Astrocyte (in vitro differentiated cells and primary cell): ENCODE data around the gene POU2F3. TPM values are rescaled to one million over a fixed set of nuclear protein-coding genes. Genes with fewer than 3 reads are reported as not detected.

Experiments used
- DNase-seq: peaks from one replicate; pipeline ENCODE4 v3.0.0-alpha.2; 2010; ENCODE audit warnings: low read depth
- FAIRE-seq: peaks from 2 replicates; lab custom pipeline; 2011; peaks lifted over from hg19 to GRCh38; lab: Jason Lieb, UNC
- H2AFZ ChIP-seq: 2 replicates; pipeline ENCODE4 v1.6.0; 2012; ENCODE audit warnings: low read depth, low read length, inconsistent platforms
- H3K27ac ChIP-seq: 2 replicates; pipeline ENCODE4 v1.5.1; 2011; ENCODE audit warnings: low read depth, low read length, inconsistent platforms
- H3K27me3 ChIP-seq: 2 replicates; pipeline ENCODE4 v1.6.0; 2011; ENCODE audit warnings: low read length, inconsistent platforms; ENCODE audit not compliant: insufficient read depth
- H3K36me3 ChIP-seq: 2 replicates; pipeline ENCODE4 v1.5.1; 2011; ENCODE audit warnings: low read length, inconsistent platforms; ENCODE audit not compliant: insufficient read depth
- H3K4me1 ChIP-seq: 2 replicates; pipeline ENCODE4 v1.5.1; 2011; ENCODE audit warnings: low read length, inconsistent platforms; ENCODE audit not compliant: insufficient read depth
- H3K4me2 ChIP-seq: 2 replicates; pipeline ENCODE4 v1.6.0; 2012; ENCODE audit warnings: low read length, inconsistent platforms
- H3K4me3 ChIP-seq: 2 replicates; pipeline ENCODE4 v1.5.1; 2011; ENCODE audit warnings: low read depth, mild to moderate bottlenecking, low read length, inconsistent platforms; ENCODE audit not compliant: insufficient read depth
- H3K79me2 ChIP-seq: 2 replicates; pipeline ENCODE4 v1.6.0; 2012; ENCODE audit warnings: mild to moderate bottlenecking, low read length, inconsistent platforms; ENCODE audit not compliant: insufficient read depth
- H3K9ac ChIP-seq: 2 replicates; pipeline ENCODE4 v1.6.0; 2012; ENCODE audit warnings: mild to moderate bottlenecking, low read length, inconsistent platforms
- H3K9me3 ChIP-seq: 2 replicates; pipeline ENCODE4 v1.5.1; 2012; ENCODE audit warnings: low read depth, mild to moderate bottlenecking, low read length, inconsistent platforms; ENCODE audit not compliant: insufficient read depth
- H4K20me1 ChIP-seq: 2 replicates; pipeline ENCODE4 v1.6.0; 2012; ENCODE audit warnings: low read length, inconsistent platforms; ENCODE audit not compliant: insufficient read depth
- H3K27ac Mint-ChIP-seq: one replicate; pipeline ENCODE4 v1.8.0; 2021; ENCODE audit warnings: mild to moderate bottlenecking, mixed read lengths; ENCODE audit not compliant: unreplicated experiment
- H3K27me3 Mint-ChIP-seq: one replicate; pipeline ENCODE4 v1.8.0; 2021; ENCODE audit warnings: low read depth, mixed read lengths; ENCODE audit not compliant: unreplicated experiment
- H3K36me3 Mint-ChIP-seq: one replicate; pipeline ENCODE4 v1.8.0; 2021; ENCODE audit warnings: low read depth, mixed read lengths; ENCODE audit not compliant: unreplicated experiment
- H3K4me1 Mint-ChIP-seq: one replicate; pipeline ENCODE4 v1.8.0; 2021; ENCODE audit warnings: low read depth, mixed read lengths; ENCODE audit not compliant: unreplicated experiment
- H3K4me3 Mint-ChIP-seq: one replicate; pipeline ENCODE4 v1.8.0; 2021; ENCODE audit warnings: mild to moderate bottlenecking, moderate library complexity, mixed read lengths; ENCODE audit not compliant: unreplicated experiment
- H3K9me3 Mint-ChIP-seq: one replicate; pipeline ENCODE4 v1.8.0; 2021; ENCODE audit warnings: mild to moderate bottlenecking, mixed read lengths; ENCODE audit not compliant: unreplicated experiment
- CTCF ChIP-seq: IDR thresholded peaks from 2 replicates; pipeline ENCODE4 v1.5.1; 2011; ENCODE audit warnings: low read depth, mild to moderate bottlenecking, inconsistent platforms, low read length, moderate library complexity; ENCODE audit not compliant: insufficient read depth
- EZH2 ChIP-seq: IDR thresholded peaks from 2 replicates; pipeline ENCODE4 v1.6.1; 2012; ENCODE audit warnings: mild to moderate bottlenecking, low read length, inconsistent platforms; ENCODE audit not compliant: insufficient read depth
- total RNA-seq: library from RNA; stranded (reverse); gene quantifications from 2 replicates; pipeline ENCODE4 v1.2.1, GENCODE V29; 2021

POU2F3 gene
- total RNA-seq, 1 donor from 2014 or later: 0.20 TPM

DNA sequence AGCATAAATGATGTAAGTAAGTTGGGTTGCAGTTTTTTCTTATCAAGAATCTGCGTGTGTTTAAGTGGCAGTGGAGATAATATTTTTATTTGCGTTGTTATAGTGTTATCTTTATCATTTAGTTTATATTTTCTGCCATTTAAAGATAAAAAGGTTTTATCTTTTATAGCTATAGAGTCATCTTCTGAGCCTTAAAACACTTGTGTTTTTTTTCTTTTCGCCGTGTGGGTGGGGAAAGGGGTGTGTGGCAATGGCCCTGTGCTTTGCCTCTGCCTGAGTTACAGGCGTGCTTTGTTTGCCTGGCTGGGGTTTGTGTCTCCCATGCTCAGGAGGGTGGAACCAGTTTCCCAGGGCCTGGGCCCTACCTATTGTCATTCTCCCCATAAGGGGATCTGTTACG lies 112.5 kb downstream of the POU2F3 start:
- Histone ChIP-seq H3K27me3 (no peaks in the 10 kb centered on the region), H3K27ac (no peak overlapping the region), H4K20me1 (peaks cover 91% of the 10 kb centered on the region), H3K9me3 (no peaks in the 10 kb centered on the region), H3K9ac (no peak overlapping the region), H2AFZ (no peak overlapping the region), H3K4me3 (no peak overlapping the region), H3K4me2 (no peak overlapping the region), H3K36me3 (peaks cover 3% of the 10 kb centered on the region), H3K4me1 (no peaks in the 10 kb centered on the region), H3K79me2 (peaks cover 98% of the 10 kb centered on the region)
- FAIRE-seq: no peak
- DNase-seq: no peak
- peaks cover 23% of the 10 kb centered on the region for H3K4me1 Mint-ChIP-seq
- peaks cover 13% of the 10 kb centered on the region for H3K36me3 Mint-ChIP-seq
- H3K27me3 Mint-ChIP-seq: no peaks in the 10 kb centered on the region
- TF ChIP-seq EZH2: no peak
- TF ChIP-seq CTCF: no peak
- H3K4me3 Mint-ChIP-seq: no peak overlapping the region
- H3K27ac Mint-ChIP-seq: no peak overlapping the region
- peaks cover 2% of the 10 kb centered on the region for H3K9me3 Mint-ChIP-seq

- Histone ChIP-seq H3K79me2 (peaks cover 98% of the 10 kb centered on the region), H4K20me1 (peaks cover 93% of the 10 kb centered on the region), H3K4me3 (no peak overlapping the region), H3K9ac (no peak overlapping the region), H3K27ac (no peak overlapping the region), H2AFZ (no peak overlapping the region), H3K9me3 (no peaks in the 10 kb centered on the region), H3K27me3 (no peaks in the 10 kb centered on the region), H3K36me3 (peaks cover 3% of the 10 kb centered on the region), H3K4me2 (no peak overlapping the region), H3K4me1 (no peaks in the 10 kb centered on the region)
- DNase-seq: peak; percentile 36
- Mint-ChIP-seq H3K27me3 (no peaks in the 10 kb centered on the region), H3K36me3 (peaks cover 16% of the 10 kb centered on the region), H3K27ac (no peak overlapping the region), H3K9me3 (peaks cover 2% of the 10 kb centered on the region), H3K4me1 (peaks cover 23% of the 10 kb centered on the region), H3K4me3 (no peak overlapping the region)
- TF ChIP-seq EZH2 (no peak), CTCF (no peak)
- FAIRE-seq: no peak
These were observed 114.1 kb downstream of the POU2F3 start for GRCh38 chr11:120354068-120354467.

DNA sequence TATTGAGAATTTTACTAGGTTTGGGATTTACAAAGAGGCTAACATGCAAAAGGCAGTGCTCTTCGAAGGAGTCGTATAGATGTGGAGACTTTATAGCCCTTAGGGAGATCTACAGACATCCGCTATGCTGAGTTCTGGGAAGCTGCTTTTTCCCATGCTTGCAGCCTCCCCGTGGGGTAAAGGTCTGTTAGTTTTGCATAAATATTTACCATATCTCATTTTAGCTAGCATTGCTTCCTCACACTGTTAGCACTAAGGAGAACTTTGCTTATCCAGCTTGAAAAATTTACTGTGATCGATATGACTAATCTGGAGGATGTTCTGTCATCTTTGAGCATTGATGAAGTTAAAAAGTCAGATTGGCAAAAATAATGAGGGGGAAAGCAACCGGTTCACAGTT lies 114.8 kb downstream of the POU2F3 start:
- Mint-ChIP-seq H3K9me3 (peaks cover 2% of the 10 kb centered on the region), H3K4me3 (no peak overlapping the region), H3K36me3 (peaks cover 16% of the 10 kb centered on the region), H3K27me3 (no peaks in the 10 kb centered on the region), H3K4me1 (peaks cover 21% of the 10 kb centered on the region), H3K27ac (no peak overlapping the region)
- Histone ChIP-seq H3K9ac (no peak overlapping the region), H3K27ac (no peak overlapping the region), H4K20me1 (peaks cover 94% of the 10 kb centered on the region), H3K4me1 (no peaks in the 10 kb centered on the region), H3K9me3 (no peaks in the 10 kb centered on the region), H3K4me2 (no peak overlapping the region), H2AFZ (no peak overlapping the region), H3K36me3 (peaks cover 3% of the 10 kb centered on the region), H3K4me3 (no peak overlapping the region), H3K27me3 (no peaks in the 10 kb centered on the region), H3K79me2 (peaks cover 98% of the 10 kb centered on the region)
- FAIRE-seq (no peak), DNase-seq (no peak)
- no peak for TF ChIP-seq CTCF
- no peak for TF ChIP-seq EZH2
